ENCODE measurements around the gene TECPR2.

The TECPR2 gene

DNA sequence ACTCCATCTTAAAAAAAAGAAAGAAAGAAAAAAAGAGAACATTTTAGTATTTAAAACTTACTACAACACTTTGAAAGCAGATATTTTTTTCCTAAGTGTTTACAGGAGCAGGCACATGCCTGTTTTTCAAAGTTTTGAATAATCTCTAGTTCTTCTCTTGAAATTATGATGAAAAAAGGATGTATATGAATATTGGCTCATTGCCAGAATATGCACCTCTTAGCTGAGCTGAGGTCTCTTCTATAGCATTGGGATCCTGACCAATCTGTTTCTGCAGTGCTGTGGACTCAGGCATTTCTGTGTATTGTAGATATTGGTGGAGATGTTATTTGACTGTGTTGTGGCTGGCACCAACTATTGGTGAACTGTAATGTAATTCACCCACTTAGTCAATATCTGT lies 15.0 kb downstream of the TECPR2 start:
- DNase-seq (ENCODE audit: low spot score), result no peak
- TF ChIP-seq, protein P1, sequence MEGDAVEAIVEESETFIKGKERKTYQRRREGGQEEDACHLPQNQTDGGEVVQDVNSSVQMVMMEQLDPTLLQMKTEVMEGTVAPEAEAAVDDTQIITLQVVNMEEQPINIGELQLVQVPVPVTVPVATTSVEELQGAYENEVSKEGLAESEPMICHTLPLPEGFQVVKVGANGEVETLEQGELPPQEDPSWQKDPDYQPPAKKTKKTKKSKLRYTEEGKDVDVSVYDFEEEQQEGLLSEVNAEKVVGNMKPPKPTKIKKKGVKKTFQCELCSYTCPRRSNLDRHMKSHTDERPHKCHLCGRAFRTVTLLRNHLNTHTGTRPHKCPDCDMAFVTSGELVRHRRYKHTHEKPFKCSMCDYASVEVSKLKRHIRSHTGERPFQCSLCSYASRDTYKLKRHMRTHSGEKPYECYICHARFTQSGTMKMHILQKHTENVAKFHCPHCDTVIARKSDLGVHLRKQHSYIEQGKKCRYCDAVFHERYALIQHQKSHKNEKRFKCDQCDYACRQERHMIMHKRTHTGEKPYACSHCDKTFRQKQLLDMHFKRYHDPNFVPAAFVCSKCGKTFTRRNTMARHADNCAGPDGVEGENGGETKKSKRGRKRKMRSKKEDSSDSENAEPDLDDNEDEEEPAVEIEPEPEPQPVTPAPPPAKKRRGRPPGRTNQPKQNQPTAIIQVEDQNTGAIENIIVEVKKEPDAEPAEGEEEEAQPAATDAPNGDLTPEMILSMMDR (IDR thresholded peaks at IDR 0.05; ENCODE audit: extremely low read depth, missing control alignments), result no peak

DNA sequence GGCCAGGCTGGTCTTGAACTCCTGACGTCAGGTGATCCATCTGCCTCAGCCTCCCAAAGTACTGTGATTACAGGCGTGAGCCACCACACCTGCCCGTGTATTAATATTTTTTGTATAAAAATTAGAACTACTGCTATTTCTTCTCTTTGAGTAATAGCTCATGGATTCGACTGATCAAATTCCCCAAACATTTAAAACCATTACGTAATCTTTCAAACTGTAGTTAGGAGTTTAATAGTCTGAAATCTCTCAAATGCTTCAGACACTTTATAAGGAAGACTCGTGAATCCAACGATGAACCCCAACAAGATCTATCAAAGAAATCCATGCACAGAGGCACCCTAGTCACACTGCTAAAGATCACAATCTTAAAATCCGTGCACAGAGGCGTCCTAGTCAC lies 16.1 kb downstream of the TECPR2 start:
- DNase-seq (ENCODE audit: low spot score), result no peak
- TF ChIP-seq, protein P1 (IDR thresholded peaks at IDR 0.05; ENCODE audit: extremely low read depth, missing control alignments), result no peak

DNA sequence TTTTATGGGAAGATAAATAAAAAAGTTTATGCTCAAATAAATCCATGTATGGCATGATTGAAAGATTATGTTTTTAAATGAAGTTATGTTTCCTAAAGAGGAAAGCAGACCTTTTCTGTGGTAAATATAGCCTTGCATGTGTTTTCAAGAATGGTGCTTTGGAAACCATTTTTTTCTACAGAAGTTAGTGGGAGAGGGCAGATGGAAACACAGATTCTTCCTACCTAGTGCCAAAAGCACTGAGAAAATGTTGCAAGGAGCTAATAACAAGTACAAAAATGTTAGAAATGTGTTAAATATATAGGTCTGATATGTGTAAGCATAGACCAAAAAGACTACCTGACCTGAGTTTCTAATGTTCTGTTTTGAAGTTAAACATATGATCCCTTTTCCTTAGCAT lies 24.3 kb downstream of the TECPR2 start:
- no peak for DNase-seq (ENCODE audit: low spot score)
- TF ChIP-seq, protein P1 (IDR thresholded peaks at IDR 0.05; ENCODE audit: extremely low read depth, missing control alignments), result no peak

DNA sequence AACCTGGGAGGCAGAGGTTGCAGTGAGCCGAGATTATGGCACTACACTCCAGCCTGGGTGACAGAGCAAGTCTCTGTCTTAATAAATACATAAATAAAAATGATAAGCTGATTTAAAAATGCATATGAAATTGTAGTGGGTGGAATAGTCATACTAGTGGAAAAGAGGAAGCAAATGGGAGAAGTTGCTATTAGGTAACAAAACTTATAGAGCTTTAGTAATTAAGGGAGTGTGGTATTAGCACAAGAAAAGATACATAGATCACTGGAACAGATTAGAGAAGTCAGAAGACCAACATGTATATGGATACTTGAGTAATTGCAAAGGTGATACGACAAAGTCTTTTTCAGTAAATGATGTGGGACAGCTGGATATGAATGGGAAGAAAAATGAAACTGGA lies 26.5 kb downstream of the TECPR2 start:
- no peak for DNase-seq (ENCODE audit: low spot score)
- TF ChIP-seq, protein P1 (IDR thresholded peaks at IDR 0.05; ENCODE audit: extremely low read depth, missing control alignments), result no peak

DNA sequence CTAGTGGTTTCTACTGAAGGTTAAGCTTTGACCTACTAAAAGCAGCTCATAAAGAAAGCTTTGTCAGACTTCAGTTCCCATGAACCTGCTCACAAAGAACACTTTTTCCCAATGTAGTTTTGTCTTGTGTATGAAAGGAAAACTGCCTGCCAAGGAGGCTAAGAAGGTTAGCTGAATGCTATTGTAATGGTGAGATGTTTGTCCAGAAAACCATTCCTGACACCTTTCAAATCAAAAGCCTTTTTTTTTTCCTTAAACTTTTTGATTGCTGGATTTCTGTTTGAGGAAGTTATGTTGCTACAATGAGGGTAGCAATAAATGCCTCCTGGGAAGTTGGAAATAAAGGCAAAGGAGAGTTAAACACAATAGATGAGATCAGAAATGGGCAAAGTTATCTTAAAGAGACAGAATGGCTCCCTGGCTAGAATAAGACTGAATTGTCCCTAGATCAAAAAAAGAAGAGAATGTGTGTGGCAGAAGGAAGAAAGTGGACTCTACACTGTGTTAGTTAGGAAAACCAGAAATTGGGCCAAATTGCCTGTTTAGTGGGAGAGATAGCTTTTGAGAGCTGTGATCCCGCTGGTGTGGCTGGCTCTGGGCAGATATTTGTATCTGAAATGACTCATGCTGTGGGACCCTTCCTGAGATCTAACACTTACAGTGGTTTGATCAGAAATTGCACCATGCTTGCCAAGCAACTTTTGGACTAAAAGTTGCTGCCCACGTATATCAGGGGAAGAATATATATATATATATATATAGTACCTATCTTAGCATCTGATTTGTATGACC lies 27.5 kb downstream of the TECPR2 start:
- no peak for DNase-seq (ENCODE audit: low spot score)
- TF ChIP-seq, protein P1 (IDR thresholded peaks at IDR 0.05; ENCODE audit: extremely low read depth, missing control alignments), result no peak

DNA sequence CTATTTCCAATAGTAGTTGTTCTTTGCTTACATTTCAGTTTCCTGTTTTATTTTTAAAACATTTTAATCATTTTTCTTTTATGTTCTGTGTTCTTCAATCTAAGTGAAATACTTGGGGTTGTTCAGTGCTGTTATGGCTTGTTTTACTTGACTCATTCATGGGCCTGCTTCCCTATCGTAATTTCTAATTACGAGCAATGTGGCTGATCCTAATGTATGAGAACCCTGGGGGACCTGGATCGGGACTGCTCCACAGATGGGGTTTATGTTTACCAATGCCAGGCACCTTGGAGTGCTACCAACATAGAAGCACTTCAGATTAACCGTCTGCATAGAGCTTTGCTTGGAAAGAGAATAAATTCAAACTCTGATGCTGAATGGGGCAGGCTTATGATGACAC lies 29.8 kb downstream of the TECPR2 start:
- DNase-seq (ENCODE audit: low spot score), result no peak
- TF ChIP-seq, protein P1 (IDR thresholded peaks at IDR 0.05; ENCODE audit: extremely low read depth, missing control alignments), result no peak

DNA sequence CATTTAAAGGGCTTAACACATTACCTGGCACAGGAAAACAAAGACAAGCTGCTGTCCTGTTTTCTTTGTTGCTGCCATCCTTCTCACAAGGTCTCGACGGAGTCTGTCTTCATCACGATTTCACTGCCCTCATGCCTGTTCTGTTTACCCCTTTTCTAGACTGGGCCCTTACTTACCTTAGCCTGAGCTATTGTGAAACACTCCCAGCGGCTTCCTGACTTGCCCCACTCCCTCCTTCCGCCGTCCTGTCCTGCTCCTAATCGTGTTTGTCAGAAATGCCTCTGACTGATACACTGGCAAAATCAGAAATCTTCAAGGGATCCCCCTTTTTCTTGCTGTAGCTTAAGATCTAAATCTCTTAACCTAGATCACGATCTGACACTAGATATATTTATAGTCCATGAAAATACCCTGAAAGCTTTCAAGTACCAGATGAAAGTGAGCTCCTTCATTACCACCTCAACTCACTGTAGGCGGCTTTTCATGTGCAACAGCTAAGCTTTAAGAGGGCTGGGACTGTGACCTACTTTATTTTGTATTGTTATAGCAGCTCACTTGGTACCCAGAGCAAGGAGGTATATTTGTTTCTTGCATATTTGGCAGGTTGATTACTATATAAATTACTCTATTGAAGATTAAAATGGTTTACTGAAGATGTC lies 32.1 kb downstream of the TECPR2 start:
- TF ChIP-seq, protein P1 (IDR thresholded peaks at IDR 0.05; ENCODE audit: extremely low read depth, missing control alignments), result no peak
- DNase-seq (ENCODE audit: low spot score), result no peak
